Activated naive CD8-positive, alpha-beta T cell treated with anti-CD3 and anti-CD28 coated beads, Interleukin-2, amount 10 ng/mL, durations not matched to agents 7 days and 5 days (primary cell): ENCODE results near the gene METAP2. TPM values are rescaled to one million over a fixed set of nuclear protein-coding genes. Genes with fewer than 3 reads are reported as not detected.

ENCODE experiments used
- ATAC-seq: fragments of 150-1000 bp; cut with Tn5 transposase; one replicate; pipeline ENCODE4 v1.10.0; 2021; ENCODE audit warnings: low read depth, moderate library complexity
- POLR2A ChIA-PET: fragments of 350-600 bp; sonication (Branson Sonifier 250); formaldehyde crosslinking; loops from one replicate; lab custom pipeline; 2021; ENCODE audit warnings: antibody characterized with exemption; lab: Charles Lee
- DNase-seq: peaks from one replicate; pipeline ENCODE4 v3.0.0; 2021
- H3K27ac Mint-ChIP-seq: one replicate; pipeline ENCODE4 v1.8.0; 2022; ENCODE audit warnings: mild to moderate bottlenecking, mixed read lengths
- H3K27me3 Mint-ChIP-seq: one replicate; pipeline ENCODE4 v1.8.0; 2022; ENCODE audit warnings: mild to moderate bottlenecking, moderate library complexity, mixed read lengths
- H3K36me3 Mint-ChIP-seq: one replicate; pipeline ENCODE4 v1.8.0; 2021; ENCODE audit warnings: mild to moderate bottlenecking, mixed read lengths
- H3K4me1 Mint-ChIP-seq: one replicate; pipeline ENCODE4 v1.8.0; 2021; ENCODE audit warnings: mixed read lengths
- H3K4me3 Mint-ChIP-seq: one replicate; pipeline ENCODE4 v1.8.0; 2022; ENCODE audit warnings: mild to moderate bottlenecking, moderate library complexity, mixed read lengths
- H3K9me3 Mint-ChIP-seq: one replicate; pipeline ENCODE4 v1.8.0; 2021; ENCODE audit warnings: mixed read lengths
- total RNA-seq, 2 experiments: library from RNA; stranded (reverse); gene quantifications; one replicate each; pipeline ENCODE4 v1.2.3, GENCODE V29; 2021

METAP2 gene
- total RNA-seq, 2 experiments from 2014 or later = 64.3 to 71.2 TPM

GRCh38 chr12:95549392-95550084, 75.6 kb downstream of the METAP2 start:
- H3K9me3 Mint-ChIP-seq = peaks cover 2% of the 10 kb centered on the region
- H3K4me3 Mint-ChIP-seq = peak overlapping the region; percentile 91
- POLR2A ChIA-PET = interaction anchor here (0.7 kb wide), 1 partner anchor 867 kb away, joined by 3 read pairs; no protein-coding TSS in a partner anchor
- no peak for ATAC-seq
- no peak for DNase-seq
- H3K4me1 Mint-ChIP-seq = peaks cover 50% of the 10 kb centered on the region
- peak overlapping the region; percentile 90 for H3K27ac Mint-ChIP-seq
- no peaks in the 10 kb centered on the region for H3K27me3 Mint-ChIP-seq
- H3K36me3 Mint-ChIP-seq = peaks cover 23% of the 10 kb centered on the region

DNA sequence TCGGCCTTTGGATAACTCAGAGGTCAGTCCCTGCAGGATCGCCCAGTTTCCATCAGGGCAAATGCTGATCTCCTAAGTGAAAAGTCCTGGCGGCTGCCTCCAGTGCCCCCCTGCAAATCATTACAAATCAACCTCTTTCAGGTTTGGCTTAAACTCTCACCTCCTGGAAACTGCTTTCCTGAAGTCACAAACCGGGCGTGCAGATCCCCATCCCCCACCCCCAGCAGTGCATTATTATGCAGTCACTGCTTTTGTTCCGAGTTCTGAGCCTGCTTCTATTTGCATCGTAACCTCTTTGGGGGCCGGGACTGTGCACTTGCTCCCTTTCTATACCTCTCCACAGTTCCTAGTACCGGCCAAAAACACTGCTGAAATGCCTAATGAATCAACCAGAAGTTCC, 77.4 kb downstream of the METAP2 start, which contains the start of gene USP44:
Gene USP44 (minus strand): TSS at position 172 of the 400 bp plus-strand sequence. CDS start 17,220 bp downstream, outside the sequence.
- ATAC-seq = peak; percentile 12
- peak within 1 kb of the TSS; percentile 99 for H3K27ac Mint-ChIP-seq

GRCh38 chr12:95551913-95552516, 78.1 kb downstream of the METAP2 start:
- H3K27ac Mint-ChIP-seq = peak overlapping the region; percentile 99
- peaks cover 49% of the 10 kb centered on the region for H3K4me1 Mint-ChIP-seq
- peaks cover 21% of the 10 kb centered on the region for H3K36me3 Mint-ChIP-seq
- ATAC-seq = peak; percentile 23
- POLR2A ChIA-PET = no interaction called here
- H3K27me3 Mint-ChIP-seq = no peaks in the 10 kb centered on the region
- DNase-seq = no peak
- peak overlapping the region; percentile 96 for H3K4me3 Mint-ChIP-seq
- peaks cover 2% of the 10 kb centered on the region for H3K9me3 Mint-ChIP-seq

More for the DNA sequence above, 77.4 kb downstream of the METAP2 start, which contains the start of gene USP44:
- H3K9me3 Mint-ChIP-seq = peaks cover 2% of the 10 kb centered on the region
- H3K27me3 Mint-ChIP-seq = no peaks in the 10 kb centered on the region
- H3K4me3 Mint-ChIP-seq = peak within 1 kb of the TSS; percentile 96
- POLR2A ChIA-PET = no interaction called here
- H3K4me1 Mint-ChIP-seq = peaks cover 51% of the 10 kb centered on the region
- DNase-seq = peak; percentile 48
- peaks cover 23% of the 10 kb centered on the region for H3K36me3 Mint-ChIP-seq

GRCh38 chr12:95553197-95553943, 79.4 kb downstream of the METAP2 start:
- POLR2A ChIA-PET = interaction anchor here (0.6 to 1.2 kb wide), 3 partner anchors 19 to 79 kb away, joined by 3 to 5 read pairs (median 4); partner anchors contain the start of gene METAP2
- ATAC-seq (peak; percentile 35), DNase-seq (peak; percentile 45)
- Mint-ChIP-seq H3K27ac (peak overlapping the region; percentile 99), H3K27me3 (no peaks in the 10 kb centered on the region), H3K4me1 (peaks cover 39% of the 10 kb centered on the region), H3K4me3 (peak overlapping the region; percentile 96), H3K9me3 (peaks cover 2% of the 10 kb centered on the region), H3K36me3 (peaks cover 21% of the 10 kb centered on the region)

GRCh38 chr12:95554532-95555071, 80.7 kb downstream of the METAP2 start:
- peak overlapping the region; percentile 62 for H3K4me3 Mint-ChIP-seq
- H3K36me3 Mint-ChIP-seq = peaks cover 21% of the 10 kb centered on the region
- H3K27me3 Mint-ChIP-seq = no peaks in the 10 kb centered on the region
- peak overlapping the region; percentile 80 for H3K27ac Mint-ChIP-seq
- H3K4me1 Mint-ChIP-seq = peaks cover 33% of the 10 kb centered on the region
- DNase-seq = no peak
- ATAC-seq = no peak
- POLR2A ChIA-PET = no interaction called here
- peaks cover under 1% of the 10 kb centered on the region for H3K9me3 Mint-ChIP-seq

GRCh38 chr12:95557625-95558024, 83.7 kb downstream of the METAP2 start:
- POLR2A ChIA-PET = no interaction called here

More at GRCh38 chr12:95557625-95558024, 83.7 kb downstream of the METAP2 start:
- H3K27ac Mint-ChIP-seq = no peak overlapping the region
- no peak overlapping the region for H3K4me3 Mint-ChIP-seq
- no peaks in the 10 kb centered on the region for H3K27me3 Mint-ChIP-seq
- no peaks in the 10 kb centered on the region for H3K9me3 Mint-ChIP-seq
- DNase-seq (no peak), ATAC-seq (no peak)
- H3K4me1 Mint-ChIP-seq = peaks cover 20% of the 10 kb centered on the region
- peaks cover 7% of the 10 kb centered on the region for H3K36me3 Mint-ChIP-seq

Other genes starting within 250 kb of the METAP2 start
- 10 to 100 TPM; 25.8 to 28.8 TPM for gene USP44, start 77.3 kb downstream of the METAP2 start, total RNA-seq